Measurements from ENCODE around the gene GALNT9.

GRCh38 chr12:132275631-132276030 lies 53.8 kb downstream of the GALNT9 start:
- TF ChIP-seq CTCF (IDR thresholded peaks at IDR 0.05) (no peak), POLR2AphosphoS5 (IDR thresholded peaks at IDR 0.05; ENCODE audit: low read depth, low read length) (no peak), EP300 (IDR thresholded peaks at IDR 0.05; ENCODE audit: borderline replicate concordance in 1 of 2, low read depth in 1 of 2, low read length in 1 of 2) (no peak), TEAD4 (IDR thresholded peaks at IDR 0.05; ENCODE audit: borderline replicate concordance, insufficient read depth) (no peak)

Measured in SK-N-SH (cell line).